HAP-1 (cell line): Measurements from ENCODE around the gene KDM4B.

ENCODE experiments used
- DNase-seq, 2 experiments: peaks; one replicate each; pipeline ENCODE4 v3.0.0-alpha.2; 2016 to 2020; ENCODE audit warnings: low spot score in 2 of 2
- H3K27me3 ChIP-seq: fragments of 250-450 bp; sonication (Bioruptor Pico); 2 replicates; pipeline ENCODE4 v1.5.1; 2020; ENCODE audit warnings: low read depth, mild to moderate bottlenecking, moderate library complexity
- H3K36me3 ChIP-seq: fragments of 250-450 bp; sonication (Bioruptor Pico); replicated peaks from 2 replicates; pipeline ENCODE4 v1.5.1; 2020; ENCODE audit warnings: mild to moderate bottlenecking
- H3K4me1 ChIP-seq: fragments of 250-450 bp; sonication (Bioruptor Pico); 2 replicates; pipeline ENCODE4 v1.5.1; 2020; ENCODE audit warnings: mild to moderate bottlenecking
- H3K4me3 ChIP-seq: fragments of 250-450 bp; sonication (Bioruptor Pico); 2 replicates; pipeline ENCODE4 v1.5.1; 2020; ENCODE audit warnings: mild to moderate bottlenecking, moderate library complexity
- H3K9me3 ChIP-seq: fragments of 250-450 bp; sonication (Bioruptor Pico); 2 replicates; pipeline ENCODE4 v1.5.1; 2020; ENCODE audit warnings: mild to moderate bottlenecking, moderate library complexity
- in situ Hi-C: fragments of 300-500 bp; cut with MboI; formaldehyde crosslinking; loops from 3 replicates; pipeline ENCODE4 v1.14.3; 2020; ENCODE audit warnings: low sequenced_read_pairs, inconsistent platforms, mixed read lengths

Gene KDM4B

GRCh38 chr19:5112681-5113575, 144.0 kb downstream of the KDM4B start:
- Histone ChIP-seq H3K27me3 (no peaks in the 10 kb centered on the region), H3K36me3 (no peaks in the 10 kb centered on the region; the same call in 1 of the 2 replicates), H3K9me3 (no peaks in the 10 kb centered on the region), H3K4me1 (no peaks in the 10 kb centered on the region), H3K4me3 (no peak overlapping the region)
- in situ Hi-C loops, result no loop called here
- no peak for DNase-seq

- Histone ChIP-seq H3K9me3 (no peaks in the 10 kb centered on the region), H3K4me3 (no peak overlapping the region), H3K36me3 (no peaks in the 10 kb centered on the region; the same call in 1 of the 2 replicates), H3K4me1 (no peaks in the 10 kb centered on the region), H3K27me3 (no peaks in the 10 kb centered on the region)
- no peak for DNase-seq
- in situ Hi-C loops, result no loop called here
Measured at GRCh38 chr19:5113633-5114586, 145.0 kb downstream of the KDM4B start.

- DNase-seq, result no peak
- H3K36me3 ChIP-seq, result no peaks in the 10 kb centered on the region; the same call in 1 of the 2 replicates
- H3K4me3 ChIP-seq, result no peak overlapping the region
- no peaks in the 10 kb centered on the region for H3K9me3 ChIP-seq
- no peaks in the 10 kb centered on the region for H3K27me3 ChIP-seq
- in situ Hi-C loops, result no loop called here
- no peaks in the 10 kb centered on the region for H3K4me1 ChIP-seq
Measured at GRCh38 chr19:5114727-5115126, 145.8 kb downstream of the KDM4B start.

DNA sequence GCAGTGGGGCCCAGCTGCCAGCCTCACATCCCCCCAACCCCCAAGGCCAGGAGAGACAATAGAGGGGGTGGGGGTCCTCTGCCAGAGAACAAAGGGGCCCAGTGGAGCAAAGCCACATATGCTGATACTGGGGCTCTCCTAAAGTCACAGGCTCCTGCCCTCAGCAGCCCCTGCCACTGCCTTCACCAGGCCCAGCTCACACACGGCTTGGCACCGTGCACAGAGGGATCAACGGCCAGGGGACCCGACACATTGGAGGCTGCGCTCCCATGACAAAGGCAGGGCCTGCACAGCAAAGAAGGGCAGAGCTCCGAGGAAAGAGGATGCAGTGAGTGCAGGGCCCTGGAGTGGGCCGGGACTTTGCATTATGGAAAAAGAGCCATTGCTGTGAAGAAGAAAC, 146.4 kb downstream of the KDM4B start:
- no peak for DNase-seq
- no peak overlapping the region for H3K4me3 ChIP-seq
- no peaks in the 10 kb centered on the region for H3K27me3 ChIP-seq
- H3K9me3 ChIP-seq, result no peaks in the 10 kb centered on the region
- in situ Hi-C loops, result no loop called here
- no peaks in the 10 kb centered on the region for H3K4me1 ChIP-seq
- no peaks in the 10 kb centered on the region; the same call in 1 of the 2 replicates for H3K36me3 ChIP-seq

DNA sequence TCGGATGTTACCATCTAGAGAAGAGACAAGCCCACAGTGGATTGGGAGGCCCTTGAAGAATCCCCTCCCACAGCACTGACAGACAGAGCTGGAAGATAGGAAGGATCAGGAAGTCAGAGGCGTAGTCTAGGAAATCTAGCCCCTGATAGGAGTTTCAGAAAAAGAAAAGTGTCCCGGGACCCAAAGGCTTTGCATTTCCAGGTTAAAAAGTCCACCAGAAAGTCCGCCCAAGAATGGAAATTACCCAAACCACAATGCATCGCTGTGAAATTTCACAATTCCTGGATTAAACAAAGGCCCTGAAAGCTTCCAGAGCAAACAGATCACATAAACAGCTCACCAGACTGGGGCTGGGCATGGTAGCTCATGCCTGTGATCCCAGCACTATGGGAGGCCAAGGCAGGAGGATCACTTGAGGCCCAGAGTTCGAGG, 146.9 kb downstream of the KDM4B start:
- Histone ChIP-seq H3K4me1 (no peaks in the 10 kb centered on the region), H3K9me3 (no peaks in the 10 kb centered on the region), H3K36me3 (no peaks in the 10 kb centered on the region; the same call in 1 of the 2 replicates), H3K27me3 (no peaks in the 10 kb centered on the region), H3K4me3 (no peak overlapping the region)
- in situ Hi-C loops, result no loop called here
- no peak for DNase-seq

DNA sequence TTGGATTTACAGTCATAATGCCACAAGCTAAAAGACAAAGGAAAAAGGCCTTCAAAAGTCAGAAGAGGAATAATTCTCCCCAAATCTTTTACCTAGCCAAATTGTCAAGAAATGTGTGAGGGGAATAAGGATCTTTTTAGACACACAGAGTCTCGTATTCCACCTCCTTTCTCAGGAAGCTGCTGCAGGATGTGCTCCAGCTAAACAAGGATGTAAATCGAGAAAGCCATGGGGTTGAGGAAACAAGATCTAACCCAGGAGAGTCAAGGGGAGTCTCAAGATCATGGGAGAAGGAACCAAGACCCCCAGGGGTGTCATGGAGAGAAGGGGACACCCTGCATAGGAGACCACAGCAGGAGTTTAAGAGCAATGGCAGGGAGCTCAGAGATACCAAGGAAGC, 147.4 kb downstream of the KDM4B start:
- in situ Hi-C loops, result no loop called here

DNA sequence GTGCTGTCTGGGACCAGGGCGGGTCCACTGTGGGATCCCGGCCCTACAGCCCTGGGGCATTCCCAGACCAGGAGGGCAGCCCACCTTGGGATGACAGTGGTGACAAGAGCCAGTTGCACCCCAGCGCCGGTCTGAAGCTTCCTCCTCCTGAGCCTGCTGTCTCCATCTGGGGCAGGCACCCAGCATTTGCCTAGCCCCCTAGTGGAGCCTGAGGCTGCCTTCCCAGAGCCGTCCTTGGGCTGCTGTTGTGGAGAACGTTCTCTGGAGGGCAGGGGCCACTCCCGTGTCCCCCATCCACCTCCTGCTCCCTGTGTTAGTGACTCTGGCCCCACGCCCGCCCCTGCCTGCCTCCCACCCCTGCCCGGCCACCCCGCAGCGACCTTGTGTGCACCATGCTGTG, 148.5 kb downstream of the KDM4B start:
- Histone ChIP-seq H3K4me3 (no peak overlapping the region), H3K4me1 (no peaks in the 10 kb centered on the region), H3K36me3 (0 out of 2 replicates have a peak, but pooled peaks cover 2% of the 10 kb centered on the region), H3K9me3 (no peaks in the 10 kb centered on the region), H3K27me3 (no peaks in the 10 kb centered on the region)
- in situ Hi-C loops, result no loop called here
- DNase-seq, result no peak

More for the DNA sequence above, 147.4 kb downstream of the KDM4B start:
- Histone ChIP-seq H3K4me1 (no peaks in the 10 kb centered on the region), H3K27me3 (no peaks in the 10 kb centered on the region), H3K4me3 (no peak overlapping the region), H3K36me3 (no peaks in the 10 kb centered on the region; the same call in 1 of the 2 replicates), H3K9me3 (no peaks in the 10 kb centered on the region)
- DNase-seq, result no peak

- H3K27me3 ChIP-seq, result no peaks in the 10 kb centered on the region
- no peaks in the 10 kb centered on the region for H3K9me3 ChIP-seq
- in situ Hi-C loops, result no loop called here
- 0 out of 2 replicates have a peak, but pooled peaks cover 6% of the 10 kb centered on the region for H3K36me3 ChIP-seq
- DNase-seq, result no peak
- H3K4me1 ChIP-seq, result no peaks in the 10 kb centered on the region
- no peak overlapping the region for H3K4me3 ChIP-seq
Measured at GRCh38 chr19:5118026-5118425, 149.1 kb downstream of the KDM4B start.

DNA sequence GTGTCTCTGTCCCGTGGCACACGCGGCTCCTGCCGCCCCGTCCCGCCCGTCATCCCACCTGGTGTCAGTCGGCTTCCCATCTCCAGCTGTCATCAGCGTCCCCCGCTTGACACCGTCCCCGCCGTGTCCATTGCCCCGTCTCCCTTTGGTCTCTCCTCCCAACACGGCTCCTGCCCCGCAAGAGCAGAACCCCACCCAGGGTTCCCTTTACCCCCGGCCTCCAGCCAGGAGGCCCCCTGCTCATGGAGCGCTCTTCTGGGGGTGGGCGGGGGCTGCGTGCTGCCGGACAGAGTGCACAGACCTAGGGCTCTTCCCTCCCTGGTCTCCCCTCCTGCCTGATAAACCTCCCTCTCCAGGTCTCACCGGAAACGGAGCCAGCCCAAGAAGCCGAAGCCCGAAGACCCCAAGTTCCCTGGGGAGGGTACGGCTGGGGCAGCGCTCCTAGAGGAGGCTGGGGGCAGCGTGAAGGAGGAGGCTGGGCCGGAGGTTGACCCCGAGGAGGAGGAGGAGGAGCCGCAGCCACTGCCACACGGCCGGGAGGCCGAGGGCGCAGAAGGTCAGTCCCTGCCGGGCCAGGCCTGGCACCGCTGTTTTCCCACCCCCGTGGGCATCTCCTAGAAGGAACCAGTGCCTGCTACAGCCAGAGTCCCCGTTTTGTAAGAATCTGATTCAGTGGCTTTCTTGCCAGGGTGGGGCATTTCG, 150.5 kb downstream of the KDM4B start:
- Histone ChIP-seq H3K36me3 (0 out of 2 replicates have a peak, but pooled peaks cover 7% of the 10 kb centered on the region), H3K27me3 (no peaks in the 10 kb centered on the region), H3K9me3 (no peaks in the 10 kb centered on the region), H3K4me3 (no peak overlapping the region), H3K4me1 (no peaks in the 10 kb centered on the region)
- no peak for DNase-seq
- in situ Hi-C loops, result no loop called here

- H3K4me1 ChIP-seq, result no peaks in the 10 kb centered on the region
- H3K36me3 ChIP-seq, result 0 out of 2 replicates have a peak, but pooled peaks cover 7% of the 10 kb centered on the region
- no peaks in the 10 kb centered on the region for H3K9me3 ChIP-seq
- in situ Hi-C loops, result no loop called here
- no peaks in the 10 kb centered on the region for H3K27me3 ChIP-seq
- DNase-seq, result no peak
- H3K4me3 ChIP-seq, result no peak overlapping the region
Measured at GRCh38 chr19:5120321-5120720, 151.4 kb downstream of the KDM4B start.

DNA sequence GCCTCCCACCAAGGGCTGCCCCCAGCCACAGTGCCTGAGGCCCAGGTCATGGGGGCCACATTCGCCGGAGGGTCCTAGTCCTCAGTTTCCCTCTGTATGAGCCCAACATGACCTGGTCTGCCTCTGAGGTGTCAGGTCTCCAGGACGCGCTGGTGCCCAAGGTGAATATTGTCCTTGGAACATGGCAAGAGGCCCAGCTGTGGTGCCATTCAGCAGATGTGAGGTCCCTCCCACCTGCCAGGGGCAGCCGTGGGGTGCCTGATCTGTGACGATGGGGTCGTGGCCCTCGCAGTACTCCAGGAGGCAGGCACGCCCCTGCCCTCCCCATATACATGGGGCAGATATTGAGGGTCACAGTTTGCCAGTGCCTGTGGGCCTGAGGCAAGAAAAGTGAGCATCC, 151.9 kb downstream of the KDM4B start:
- DNase-seq, result no peak
- 0 out of 2 replicates have a peak, but pooled peaks cover 7% of the 10 kb centered on the region for H3K36me3 ChIP-seq
- in situ Hi-C loops, result no loop called here
- no peaks in the 10 kb centered on the region for H3K9me3 ChIP-seq
- no peak overlapping the region for H3K4me3 ChIP-seq
- no peaks in the 10 kb centered on the region for H3K27me3 ChIP-seq
- H3K4me1 ChIP-seq, result no peaks in the 10 kb centered on the region

GRCh38 chr19:5121266-5122120, 152.6 kb downstream of the KDM4B start:
- in situ Hi-C loops, result no loop called here
- Histone ChIP-seq H3K4me1 (no peaks in the 10 kb centered on the region), H3K36me3 (0 out of 2 replicates have a peak, but pooled peaks cover 7% of the 10 kb centered on the region), H3K4me3 (no peak overlapping the region), H3K9me3 (no peaks in the 10 kb centered on the region), H3K27me3 (no peaks in the 10 kb centered on the region)
- DNase-seq, result no peak

DNA sequence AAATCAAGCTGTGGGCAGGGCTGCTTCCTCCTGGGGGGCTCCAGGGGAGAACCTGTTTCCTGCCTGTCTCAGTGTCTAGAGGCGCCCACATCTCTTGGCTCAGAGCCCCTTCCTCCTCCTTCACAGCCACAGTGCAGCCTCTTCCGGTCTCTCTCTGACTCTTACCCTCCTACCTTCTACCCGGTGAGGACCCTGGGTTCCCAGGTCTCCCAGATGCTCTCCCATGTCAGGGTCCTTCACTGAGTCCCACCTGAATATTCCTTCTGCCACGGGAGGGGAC, 153.1 kb downstream of the KDM4B start:
- no peak for DNase-seq
- in situ Hi-C loops, result no loop called here
- Histone ChIP-seq H3K9me3 (no peaks in the 10 kb centered on the region), H3K4me1 (no peaks in the 10 kb centered on the region), H3K4me3 (no peak overlapping the region), H3K27me3 (no peaks in the 10 kb centered on the region), H3K36me3 (0 out of 2 replicates have a peak, but pooled peaks cover 7% of the 10 kb centered on the region)
